Stimulated activated CD4-positive, alpha-beta T cell treated with anti-CD3 and anti-CD28 coated beads, Interleukin-2, amount 100 ng/mL, for 24 hours (primary cell): ENCODE results near the gene AGAP1.

ENCODE experiments used
- DNase-seq, 2 donors: peaks; one replicate each; pipeline ENCODE4 v3.0.0-alpha.2; 2020

The AGAP1 gene

DNA sequence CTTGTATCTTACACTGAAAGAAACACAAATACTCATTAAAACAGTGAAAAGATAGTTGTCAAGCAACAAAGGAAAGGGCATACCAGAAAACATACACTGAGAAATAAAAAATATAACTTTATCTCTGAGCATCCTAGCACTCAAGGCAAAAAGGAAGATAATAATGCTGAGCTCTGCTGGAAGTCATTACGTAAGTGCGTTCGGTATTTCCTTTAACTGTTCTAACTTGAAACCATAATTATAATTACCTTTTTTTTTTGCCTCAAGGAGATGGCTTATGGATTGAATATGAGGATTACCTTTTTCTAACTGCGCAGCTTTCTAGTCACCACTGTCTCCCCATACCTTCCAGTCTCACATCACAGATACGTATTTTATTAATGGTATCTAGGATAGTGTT, 366.3 kb downstream of the AGAP1 start:
- DNase-seq = no peak

DNA sequence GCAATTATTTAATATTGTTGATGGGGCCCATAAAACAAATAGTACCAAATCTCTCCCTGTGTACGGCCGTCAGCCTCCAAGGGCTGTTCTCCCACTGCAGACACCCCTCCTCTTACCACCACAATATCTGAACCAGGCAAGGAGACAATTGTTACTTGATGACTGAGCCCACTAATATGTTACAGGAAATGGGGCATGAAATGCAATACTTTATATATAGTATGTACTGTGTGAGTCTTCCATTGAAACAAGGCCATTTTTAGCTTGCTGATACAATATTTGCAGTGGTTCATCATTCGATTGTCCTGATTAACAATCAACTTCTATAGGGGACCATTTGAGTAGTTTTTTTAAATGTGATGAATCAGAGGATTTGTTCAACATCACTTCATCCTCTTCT, 367.0 kb downstream of the AGAP1 start:
- DNase-seq = no peak

DNA sequence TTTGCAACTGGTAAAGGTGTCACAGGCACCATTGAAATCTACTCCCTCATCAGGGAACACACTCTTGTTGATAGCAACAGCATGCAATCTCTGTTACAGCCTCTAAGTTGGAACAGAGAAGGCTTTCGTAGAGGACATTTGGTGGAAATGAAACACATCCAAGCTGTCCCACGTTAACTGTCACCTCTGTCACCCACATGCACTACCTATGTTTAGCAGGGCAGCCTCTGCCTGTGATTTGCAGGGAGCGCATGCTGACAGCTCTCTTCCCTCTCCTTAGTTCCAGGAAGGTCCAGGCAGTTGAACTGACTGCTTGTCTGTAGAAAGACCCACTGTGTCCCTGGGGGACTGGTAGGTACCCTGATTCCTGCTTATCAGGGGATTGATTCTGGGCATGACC, 367.5 kb downstream of the AGAP1 start:
- DNase-seq = no peak

DNA sequence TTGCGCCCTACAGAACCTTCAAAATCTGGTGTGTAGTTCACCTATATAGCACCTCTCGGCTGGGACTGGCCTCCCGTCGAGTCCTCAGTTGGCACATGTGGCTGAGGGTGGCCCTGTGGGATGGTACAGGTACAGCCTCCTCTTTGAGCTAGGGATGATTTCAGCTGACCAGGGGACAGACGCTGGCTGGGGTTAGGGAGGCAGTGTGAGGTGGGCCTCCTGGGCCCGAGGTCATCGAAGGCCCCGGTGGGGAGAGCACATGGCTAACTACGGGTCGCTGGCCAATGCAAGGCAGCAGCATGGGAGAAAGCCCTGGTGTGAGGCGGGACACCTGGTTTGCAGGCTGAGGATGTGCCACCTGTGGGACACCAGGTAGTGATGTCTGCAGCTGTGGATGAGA, 369.6 kb downstream of the AGAP1 start:
- DNase-seq = no peak

DNA sequence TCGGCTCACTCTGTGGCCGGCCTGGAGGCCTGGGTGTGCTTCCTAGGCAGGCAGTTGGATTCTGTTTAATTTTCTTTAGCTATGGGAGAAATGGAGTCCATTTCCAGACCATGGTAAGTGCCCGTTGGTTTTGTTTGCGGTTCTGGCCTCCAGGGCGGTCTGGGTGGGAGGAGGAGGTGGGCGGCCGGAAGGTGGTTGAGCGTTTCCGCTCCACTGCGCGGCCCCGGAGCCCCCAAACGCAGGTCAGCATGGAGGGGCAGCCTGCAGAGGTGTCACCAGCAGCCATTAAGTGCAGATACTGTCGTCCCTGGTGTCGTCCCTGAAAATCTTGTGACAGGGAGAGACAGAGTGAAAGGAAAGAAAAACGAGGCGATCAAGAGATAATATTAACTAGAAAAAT, 370.5 kb downstream of the AGAP1 start:
- no peak for DNase-seq

DNA sequence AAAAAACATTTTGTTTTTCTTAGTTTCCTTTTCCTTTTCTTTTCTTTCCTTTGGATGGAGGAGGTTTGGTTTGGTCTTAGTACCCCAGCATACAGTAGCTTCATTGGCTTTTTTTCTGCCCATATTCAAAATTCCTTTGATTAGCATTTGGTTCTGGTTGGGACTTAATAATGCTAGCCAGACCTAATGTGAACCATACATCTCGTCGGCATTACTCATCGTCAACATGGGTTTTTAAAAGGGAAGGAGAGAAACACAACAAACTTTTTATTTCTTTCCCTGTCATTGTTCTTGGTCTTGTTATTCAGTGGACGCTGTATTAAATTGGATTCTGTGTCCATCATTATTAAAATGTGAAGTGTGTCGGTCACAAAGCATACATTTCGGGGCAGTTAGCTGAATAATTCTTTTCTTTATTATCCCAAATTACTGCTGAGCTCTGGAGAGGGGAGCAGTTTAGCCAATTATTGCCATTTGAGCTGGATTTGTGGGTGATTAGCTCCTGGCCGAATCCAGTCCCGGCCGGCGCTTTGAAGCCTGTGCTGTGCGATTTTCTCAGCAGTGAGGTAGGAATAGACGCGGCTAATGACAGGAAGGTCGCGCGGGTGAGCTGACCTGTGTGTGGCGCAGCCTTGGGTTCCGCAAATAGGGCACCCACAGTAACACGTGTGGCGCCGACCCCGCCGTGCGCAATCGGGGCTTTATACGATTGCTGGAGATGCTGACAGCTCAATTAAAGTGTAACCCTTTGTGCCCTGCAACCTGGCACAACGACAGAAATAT, 371.1 kb downstream of the AGAP1 start:
- no peak for DNase-seq

DNA sequence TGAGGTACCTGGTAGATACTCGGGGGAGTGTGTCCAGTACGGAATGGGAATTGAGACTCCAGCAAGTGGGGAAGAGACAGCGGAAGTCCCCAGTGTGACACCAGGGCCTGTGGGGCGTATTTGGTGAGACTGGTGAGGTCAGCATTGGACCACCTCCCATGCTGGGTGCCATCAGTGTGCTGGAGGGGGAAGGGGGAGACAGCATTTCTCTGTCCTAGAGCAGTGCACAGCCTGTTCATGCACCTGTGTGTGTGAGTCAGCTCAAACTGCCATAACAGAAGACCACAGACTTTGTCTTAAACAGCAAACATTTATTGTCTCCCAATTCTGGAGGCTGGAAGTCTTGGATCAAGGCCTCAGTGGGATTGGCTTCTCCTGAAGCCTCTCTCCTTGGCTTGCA, 372.5 kb downstream of the AGAP1 start:
- DNase-seq = peak in 1 of 2 donors; percentile 4

DNA sequence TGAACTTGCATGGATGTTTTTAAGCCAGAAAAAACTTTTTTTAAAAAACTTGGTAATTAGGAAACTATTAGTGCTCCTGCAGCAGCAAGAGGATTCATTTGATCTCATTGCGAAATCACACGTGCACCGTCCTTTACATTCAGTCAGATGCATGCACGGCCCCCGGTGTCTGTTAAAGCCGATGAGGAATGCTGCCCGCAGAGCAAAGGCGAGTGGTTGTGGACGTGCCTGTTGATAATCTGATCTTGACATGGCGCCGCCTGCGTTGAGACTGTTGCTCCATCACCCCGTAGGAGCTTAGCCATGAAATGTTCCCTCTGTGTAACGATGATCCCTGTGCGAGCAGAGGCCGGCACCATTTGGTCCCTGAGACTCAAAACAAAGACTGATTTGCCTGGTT, 374.4 kb downstream of the AGAP1 start:
- no peak for DNase-seq

DNA sequence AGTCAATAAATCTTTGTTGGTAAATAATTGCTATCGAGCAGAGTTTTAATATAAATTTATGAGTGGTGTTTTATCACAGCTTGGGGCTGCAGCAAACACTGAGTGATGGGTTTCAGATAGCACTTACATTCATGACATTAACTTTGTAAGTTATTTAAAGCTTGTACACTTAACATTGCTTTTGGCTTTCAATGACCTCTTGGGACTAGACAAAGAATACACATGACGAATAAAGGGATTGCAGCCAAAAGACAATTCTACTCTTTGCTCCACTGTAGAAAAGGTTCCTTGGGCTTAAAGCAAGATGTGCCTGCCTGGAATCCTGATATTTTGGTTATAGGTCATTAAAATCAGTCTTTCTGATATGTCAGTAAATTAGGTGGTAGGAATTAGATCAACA, 374.8 kb downstream of the AGAP1 start:
- DNase-seq = no peak

DNA sequence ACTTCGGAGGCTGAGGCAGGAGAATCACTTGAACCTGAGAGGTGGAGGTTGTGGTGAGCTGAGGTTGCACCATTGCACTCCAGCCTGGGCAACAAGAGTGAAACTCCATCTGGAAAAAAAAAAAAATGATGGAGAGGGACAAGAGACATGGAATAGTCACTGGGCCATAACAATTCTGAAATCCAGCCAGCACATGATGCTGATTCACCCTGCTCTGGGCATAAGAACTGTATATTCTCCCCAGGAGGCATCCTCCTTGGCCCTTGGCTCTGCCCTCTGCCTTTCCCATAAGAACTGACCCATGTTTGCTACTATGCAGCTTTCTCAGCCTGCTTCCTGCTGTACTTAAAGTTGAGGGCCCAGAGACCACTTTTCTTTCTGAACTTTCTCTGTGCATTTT, 376.7 kb downstream of the AGAP1 start:
- no peak for DNase-seq

DNA sequence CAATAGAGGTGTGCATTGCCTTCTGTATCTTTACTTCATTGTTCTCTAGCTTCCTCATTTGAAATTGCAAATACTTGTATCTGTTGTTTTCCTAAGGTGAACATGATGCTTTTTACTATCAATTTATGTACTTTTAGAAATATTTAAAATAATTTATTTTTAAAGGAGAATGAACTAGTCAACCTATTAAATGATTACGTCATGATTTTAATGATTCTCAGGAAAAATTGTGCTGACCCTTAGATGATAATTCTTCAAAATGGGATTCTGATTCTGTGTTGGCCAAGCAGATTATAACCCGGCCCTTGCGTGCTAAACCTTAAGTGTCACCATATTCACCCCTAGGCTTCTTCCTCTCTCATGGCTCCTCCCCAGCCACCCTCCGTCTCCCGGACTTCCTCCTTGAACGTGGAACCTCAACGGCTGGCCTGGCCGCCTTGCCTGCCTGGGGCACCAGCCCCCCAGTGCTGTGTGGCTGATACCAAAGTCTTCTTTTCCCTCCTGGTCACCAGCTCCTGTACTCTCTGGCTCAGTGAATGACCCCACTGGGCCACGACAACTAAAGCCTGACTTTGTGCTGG, 382.3 kb downstream of the AGAP1 start:
- no peak for DNase-seq

DNA sequence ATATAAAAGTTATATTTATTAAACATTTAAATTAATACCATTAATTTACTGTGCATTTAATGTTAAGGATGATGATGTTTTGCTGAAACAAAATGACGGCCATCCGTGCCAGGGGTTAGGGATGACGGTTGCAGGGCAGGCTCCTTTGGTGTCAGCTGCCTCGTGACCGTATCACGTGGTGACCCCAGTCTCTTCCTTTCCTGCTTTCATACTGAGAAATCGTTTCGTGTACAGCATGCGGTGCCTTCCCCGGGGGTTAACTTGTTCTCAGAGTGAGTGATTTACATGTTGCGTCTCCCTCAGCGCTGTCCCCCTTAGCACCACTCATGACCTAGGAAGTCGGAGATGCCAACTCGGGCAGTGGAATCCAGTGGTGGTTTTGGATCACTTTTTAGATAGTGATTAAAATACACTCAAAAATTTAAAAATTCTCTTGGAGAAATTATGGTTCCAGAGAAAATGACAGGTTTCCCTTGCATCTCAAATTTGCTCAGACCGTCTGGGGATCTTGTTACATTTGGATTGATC, 383.5 kb downstream of the AGAP1 start:
- DNase-seq = no peak

DNA sequence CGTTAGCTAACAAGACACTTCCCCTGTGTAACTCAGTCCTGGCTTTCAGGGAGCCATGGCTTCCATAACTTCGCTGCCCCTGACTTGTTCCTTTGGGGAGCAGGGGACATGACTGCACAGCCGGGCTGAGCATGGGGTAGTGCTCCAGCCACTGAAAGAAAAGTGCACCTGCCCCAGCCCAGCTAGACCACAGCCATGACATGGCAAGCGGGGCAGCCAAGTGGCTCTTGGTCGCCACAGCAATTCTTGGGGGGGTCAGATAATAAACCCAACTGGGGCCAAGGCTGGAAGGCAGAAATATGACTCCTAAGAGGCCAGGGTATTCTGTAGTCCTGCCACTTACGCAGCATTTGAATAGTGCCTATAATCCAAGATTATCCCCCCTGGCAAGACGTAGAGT, 385.3 kb downstream of the AGAP1 start:
- no peak for DNase-seq

DNA sequence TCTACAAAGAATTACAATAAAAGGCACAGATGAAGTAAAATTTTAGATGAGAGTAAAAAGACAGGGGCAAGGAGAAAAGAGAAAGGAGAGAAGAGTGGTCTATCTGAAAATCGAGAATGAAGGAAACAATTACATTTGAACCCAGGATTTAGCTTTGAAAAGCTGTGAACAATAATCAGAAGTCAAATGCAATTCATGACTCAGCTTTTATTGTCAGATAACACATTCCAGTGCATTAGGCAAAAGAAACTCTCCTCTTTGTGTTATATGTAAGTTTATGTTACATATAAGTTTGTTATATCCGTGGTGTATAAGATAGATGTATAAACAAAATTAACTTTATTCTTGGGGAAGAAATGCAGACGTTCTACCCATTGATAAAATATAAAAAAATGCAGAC, 389.8 kb downstream of the AGAP1 start:
- no peak for DNase-seq

DNA sequence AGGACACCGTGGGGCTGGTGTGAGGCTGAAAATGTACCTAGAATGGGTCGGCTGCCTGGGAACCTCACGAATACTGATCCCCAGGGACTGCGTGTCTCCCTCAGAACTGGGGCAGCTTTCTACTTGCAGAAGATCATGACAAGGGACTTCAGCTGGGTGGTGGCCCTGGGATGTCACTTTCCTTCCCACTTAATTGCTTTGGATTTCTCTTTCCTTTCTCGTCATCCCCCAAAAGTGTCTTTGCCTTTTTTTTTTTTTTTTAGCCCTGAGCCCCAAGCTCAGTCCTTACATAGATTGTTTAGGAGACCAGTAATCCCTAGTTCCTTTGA, 395.4 kb downstream of the AGAP1 start:
- DNase-seq = no peak

DNA sequence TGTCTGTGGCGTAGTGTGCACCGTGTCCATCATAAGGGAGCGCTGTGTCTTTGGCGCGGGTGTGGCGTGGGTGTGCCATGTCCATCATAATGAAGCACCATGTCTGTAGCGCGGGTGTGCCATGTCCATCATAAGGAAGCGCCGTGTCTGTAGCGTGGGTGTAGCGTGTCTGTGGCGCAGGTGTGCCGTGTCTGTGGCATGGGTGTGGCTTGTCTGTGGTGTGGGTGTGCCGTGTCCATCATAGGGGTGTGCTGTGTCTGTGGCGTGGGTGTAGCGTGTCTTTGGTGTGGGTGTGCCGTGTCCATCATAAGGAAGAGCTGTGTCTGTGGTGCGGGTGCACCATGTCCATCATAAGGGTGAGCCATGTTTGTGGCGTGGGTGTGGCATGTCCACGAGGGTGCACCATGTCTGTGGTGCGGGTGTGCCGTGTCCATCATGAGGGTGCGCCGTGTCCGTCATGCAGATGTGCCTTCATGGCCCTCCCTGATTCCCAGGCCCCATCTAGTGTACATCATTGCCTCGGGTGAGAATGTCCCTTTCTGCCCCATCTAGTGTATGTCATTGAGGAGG, 399.4 kb downstream of the AGAP1 start:
- DNase-seq = no peak

DNA sequence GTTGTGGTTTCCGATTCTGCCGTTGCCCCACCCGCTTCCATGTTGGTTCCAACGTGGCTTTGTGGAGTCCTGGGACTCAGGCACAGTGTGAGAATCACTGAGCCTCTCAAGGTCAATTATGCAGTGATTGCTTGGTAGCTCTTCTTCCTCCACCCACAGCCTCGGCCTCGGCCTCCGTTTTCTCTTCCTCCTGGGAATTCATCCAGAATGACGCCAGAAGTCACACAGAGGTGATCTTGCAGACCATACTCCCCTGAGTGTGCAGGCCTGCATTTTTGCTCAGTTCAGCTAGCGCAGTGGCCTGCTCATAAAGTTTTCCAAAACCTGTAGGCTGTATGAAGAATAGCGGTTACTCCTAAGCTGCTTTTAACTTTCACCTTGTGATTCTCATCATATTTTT, 401.0 kb downstream of the AGAP1 start:
- DNase-seq = no peak

DNA sequence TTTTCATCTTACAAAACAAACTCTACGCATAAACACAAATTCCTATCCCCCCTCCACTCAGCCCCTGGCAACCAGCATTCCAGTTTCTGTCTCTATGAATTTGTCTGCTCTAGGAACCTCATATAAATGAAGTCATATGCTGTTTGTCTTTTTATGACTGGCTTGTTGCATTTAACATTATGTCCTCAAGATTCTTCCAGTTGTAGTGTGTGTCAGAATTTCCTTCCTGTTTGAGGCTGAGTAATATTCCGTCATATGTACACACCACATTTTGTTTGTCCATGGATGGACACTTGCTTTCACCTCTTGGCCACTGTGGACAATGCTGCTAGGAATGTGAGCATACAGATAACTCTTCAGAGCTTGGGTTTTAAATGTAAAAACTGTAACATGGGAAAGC, 402.2 kb downstream of the AGAP1 start:
- DNase-seq = no peak

DNA sequence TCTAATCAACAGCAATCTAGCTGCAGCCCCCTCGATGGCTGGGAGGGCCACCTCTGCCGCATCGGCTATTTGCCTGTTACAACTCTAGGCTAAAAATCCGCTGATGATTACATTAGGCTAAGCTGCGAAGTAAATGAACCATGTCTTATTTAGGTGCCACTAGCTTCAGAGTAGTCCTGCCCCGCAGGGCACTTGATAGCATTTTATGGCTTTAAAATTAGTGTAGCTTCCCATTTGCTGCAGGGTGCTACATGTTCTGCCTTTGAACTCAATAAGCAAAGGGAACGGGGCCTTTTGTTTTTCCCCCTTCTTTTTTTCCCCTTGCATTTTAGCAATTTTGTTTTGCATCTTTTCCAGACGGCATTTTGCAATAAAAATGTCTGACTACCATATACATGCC, 404.1 kb downstream of the AGAP1 start:
- no peak for DNase-seq

DNA sequence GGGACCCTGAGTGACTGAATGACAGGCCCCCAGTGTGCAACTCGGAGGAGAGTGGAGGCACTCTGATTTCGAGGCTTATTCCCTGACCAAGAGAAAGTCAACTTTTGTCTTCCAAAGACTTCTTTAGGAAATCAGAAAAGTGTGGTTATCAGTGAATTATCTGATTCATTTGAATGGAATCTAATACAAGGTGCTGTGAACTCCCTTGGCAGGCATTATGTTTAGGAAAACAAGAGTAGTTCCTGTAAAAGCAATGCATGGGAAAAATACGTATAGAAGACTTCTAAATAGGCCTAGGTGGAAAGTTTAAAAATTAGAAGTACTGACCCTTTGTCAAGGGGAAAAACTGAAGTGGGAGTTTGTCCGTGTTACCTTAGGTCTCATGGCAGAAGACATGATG, 404.9 kb downstream of the AGAP1 start:
- DNase-seq = no peak

DNA sequence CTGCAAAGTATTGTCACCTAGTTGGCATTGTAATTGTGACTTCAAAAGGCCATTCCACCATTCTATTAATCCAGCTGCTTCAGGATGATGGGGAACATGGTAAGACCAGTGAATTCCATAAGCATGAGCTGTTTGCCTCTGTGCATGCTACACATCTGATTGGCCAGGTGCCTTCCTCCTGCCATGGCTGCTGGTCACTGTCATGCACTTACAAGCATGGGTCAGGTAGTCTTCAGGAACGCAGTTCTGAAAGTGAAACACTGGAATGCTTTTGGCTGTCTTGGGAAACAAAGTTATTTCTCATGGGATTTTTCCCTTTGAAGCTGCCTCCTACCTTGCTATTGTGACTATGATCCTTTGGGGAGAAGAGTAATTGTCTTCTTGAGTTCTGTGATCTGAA, 406.8 kb downstream of the AGAP1 start:
- DNase-seq = no peak

DNA sequence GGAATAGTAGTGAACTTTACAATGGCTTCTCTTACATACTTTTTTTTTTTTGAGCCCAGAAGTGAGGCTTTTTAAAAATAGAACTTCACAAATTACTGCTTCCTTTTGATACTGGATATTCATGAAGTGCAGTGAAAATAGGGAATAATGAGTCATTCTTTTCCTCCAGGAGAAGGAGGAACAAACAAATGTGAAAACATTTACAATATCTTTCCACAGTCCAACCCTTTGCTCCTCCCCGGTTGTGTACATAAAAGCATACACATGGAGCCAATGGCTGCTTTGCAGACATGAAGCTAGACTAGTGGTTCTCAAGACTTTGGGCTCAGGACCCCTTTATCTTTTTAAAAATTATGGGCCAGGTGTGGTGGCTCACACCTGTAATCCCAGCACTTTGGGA, 407.4 kb downstream of the AGAP1 start:
- DNase-seq = no peak

DNA sequence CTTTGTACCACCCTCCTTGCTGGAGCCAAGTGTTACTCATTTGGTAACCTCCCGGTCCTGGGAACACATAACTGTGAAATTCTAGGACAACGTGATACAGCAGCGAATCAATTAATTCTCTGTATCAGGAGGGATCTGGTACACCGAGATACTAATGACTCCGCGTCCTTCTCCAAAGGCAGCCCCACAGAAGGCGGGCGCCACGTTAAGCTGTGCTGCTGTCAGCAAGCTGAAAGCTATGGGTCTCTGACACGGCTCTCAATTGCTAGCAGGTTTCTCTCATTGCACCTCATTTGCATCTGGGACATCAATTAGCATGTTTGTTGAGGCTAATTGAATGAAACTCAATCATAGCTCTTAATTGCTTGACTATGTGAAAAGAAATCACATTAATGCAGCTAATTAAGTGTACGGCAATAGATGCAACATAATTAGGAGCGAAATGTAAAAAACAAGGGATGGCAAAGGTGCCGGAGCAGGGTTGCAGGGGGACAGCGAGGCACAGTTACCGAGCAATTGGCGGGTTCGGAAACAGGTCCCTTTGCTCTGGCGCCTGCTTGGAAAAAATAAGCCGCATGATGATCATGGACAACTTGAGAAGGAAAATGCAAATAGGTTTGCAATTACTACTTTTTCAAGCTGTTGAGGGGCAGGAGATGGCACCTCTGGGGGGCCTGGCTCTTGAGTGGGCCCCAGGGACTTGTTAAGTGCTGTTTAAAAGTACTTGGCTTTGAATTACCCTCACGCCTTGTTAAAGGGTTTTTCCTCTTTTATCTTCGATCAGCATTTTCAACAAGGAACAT, 410.1 kb downstream of the AGAP1 start:
- no peak for DNase-seq

DNA sequence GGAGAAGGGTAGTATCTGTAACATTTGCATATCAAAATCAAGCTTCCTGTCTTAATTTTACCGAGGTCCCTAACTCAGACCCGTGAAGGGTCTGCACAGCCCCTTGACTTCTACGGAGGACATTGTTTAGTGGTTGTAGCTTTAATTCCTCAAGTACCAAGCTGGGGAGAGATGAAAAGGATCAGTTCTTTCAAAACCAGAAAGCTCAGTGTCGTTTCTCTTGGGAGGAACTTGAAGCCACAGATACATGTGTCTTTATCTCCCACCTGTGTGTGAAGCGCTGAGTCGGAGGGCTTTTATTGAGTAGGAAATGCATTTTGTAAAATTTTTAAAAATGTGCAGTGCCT, 410.7 kb downstream of the AGAP1 start:
- no peak for DNase-seq
